Measurements from ENCODE around the gene MFAP4.

- TF ChIP-seq EZH2phosphoT487 (IDR thresholded peaks at IDR 0.05; ENCODE audit: low read length): no peak
- TF ChIP-seq EZH2 (optimal IDR thresholded peaks at IDR 0.05; ENCODE audit: low read depth, low read length): no peak
Measured at GRCh38 chr17:19409509-19409908, 22.5 kb upstream of the MFAP4 start.
